Adrenal gland (tissue), 5 donors: ENCODE results near the gene SRBD1.

Experiments used
- CTCF ChIP-seq, 6 experiments: fragments of 450-650 bp in 4 of 6; fragments of 200-600 bp in 2 of 6; sonication (generic) in 1 of 6; IDR thresholded peaks; 1 replicate in 5 of 6; 2 replicates in 1 of 6; pipeline versions ENCODE4 v1.5.1 to v1.8.0; 2016 to 2021; ENCODE audit warnings: antibody characterized with exemption in 6 of 6, mild to moderate bottlenecking in 2 of 6, moderate library complexity in 1 of 6
- POLR2A ChIP-seq, 2 donors: fragments of 450-650 bp; IDR thresholded peaks; one replicate each; pipeline ENCODE4 v1.6.1; 2017; ENCODE audit warnings: antibody characterized with exemption in 2 of 2, mild to moderate bottlenecking in 2 of 2, moderate library complexity in 1 of 2
- donor health status: DM: no; HTN: no; CAD: no.

GRCh38 chr2:45646289-45646688 lies 35.2 kb upstream of the SRBD1 start:
- TF ChIP-seq CTCF (IDR thresholded peaks at IDR 0.05) (no peak), POLR2A (IDR thresholded peaks at IDR 0.05) (no peak)
